ENCODE results near the gene MPP3.

DNA sequence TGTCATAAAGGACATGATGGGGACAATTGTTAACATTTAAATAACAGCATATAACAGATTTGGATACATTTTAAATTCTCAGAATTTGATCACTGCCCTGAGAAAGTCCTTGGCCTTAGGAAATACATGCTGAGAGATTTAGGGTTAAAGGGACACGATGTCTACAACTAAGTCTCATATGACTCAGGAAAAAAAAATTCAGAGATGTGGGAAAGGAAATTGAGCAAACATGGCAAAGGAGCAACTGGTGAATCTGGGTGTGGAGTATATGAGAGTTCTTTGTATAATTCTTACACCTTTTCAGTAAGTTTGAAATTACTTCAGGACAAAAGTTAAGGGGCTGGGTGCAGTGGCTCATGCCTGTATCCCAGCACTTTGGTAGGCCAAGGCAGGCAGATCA, 18.2 kb downstream of the MPP3 start:
- TF ChIP-seq, protein P1, sequence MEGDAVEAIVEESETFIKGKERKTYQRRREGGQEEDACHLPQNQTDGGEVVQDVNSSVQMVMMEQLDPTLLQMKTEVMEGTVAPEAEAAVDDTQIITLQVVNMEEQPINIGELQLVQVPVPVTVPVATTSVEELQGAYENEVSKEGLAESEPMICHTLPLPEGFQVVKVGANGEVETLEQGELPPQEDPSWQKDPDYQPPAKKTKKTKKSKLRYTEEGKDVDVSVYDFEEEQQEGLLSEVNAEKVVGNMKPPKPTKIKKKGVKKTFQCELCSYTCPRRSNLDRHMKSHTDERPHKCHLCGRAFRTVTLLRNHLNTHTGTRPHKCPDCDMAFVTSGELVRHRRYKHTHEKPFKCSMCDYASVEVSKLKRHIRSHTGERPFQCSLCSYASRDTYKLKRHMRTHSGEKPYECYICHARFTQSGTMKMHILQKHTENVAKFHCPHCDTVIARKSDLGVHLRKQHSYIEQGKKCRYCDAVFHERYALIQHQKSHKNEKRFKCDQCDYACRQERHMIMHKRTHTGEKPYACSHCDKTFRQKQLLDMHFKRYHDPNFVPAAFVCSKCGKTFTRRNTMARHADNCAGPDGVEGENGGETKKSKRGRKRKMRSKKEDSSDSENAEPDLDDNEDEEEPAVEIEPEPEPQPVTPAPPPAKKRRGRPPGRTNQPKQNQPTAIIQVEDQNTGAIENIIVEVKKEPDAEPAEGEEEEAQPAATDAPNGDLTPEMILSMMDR (IDR thresholded peaks at IDR 0.05; ENCODE audit: borderline replicate concordance, extremely low read depth, low read length, poor library complexity, severe bottlenecking), result no peak
- TF ChIP-seq EZH2 (IDR thresholded peaks at IDR 0.05; ENCODE audit: borderline replicate concordance, low read depth, low read length, severe bottlenecking), result no peak
